ENCODE measurements around the gene ZAR1L. TPM values are rescaled to one million over a fixed set of nuclear protein-coding genes. Genes with fewer than 3 reads are reported as not detected.

The ZAR1L gene
- total RNA-seq, 1 donor from 2014 or later, result not detected

GRCh38 chr13:32254916-32255723, 60.0 kb downstream of the ZAR1L start:
- no peak for DNase-seq

DNA sequence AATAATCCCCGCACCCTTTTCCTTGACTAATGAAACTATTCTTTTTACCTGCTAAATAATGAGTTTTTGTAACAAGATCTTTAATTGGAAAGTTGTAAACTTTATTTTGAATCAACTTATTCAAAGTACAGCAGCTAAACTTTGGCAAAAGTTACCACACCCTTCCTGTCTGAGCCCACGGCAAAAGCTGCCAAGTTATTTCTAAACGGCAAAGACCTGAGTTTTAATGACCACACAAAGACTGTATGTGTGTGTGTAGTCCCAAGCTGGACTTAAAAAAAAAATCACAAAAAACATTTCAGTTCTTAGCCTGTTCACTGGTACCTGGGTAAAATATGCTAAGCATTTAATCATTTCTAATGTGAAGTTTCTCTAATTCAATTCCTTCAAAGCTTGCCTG, 60.7 kb downstream of the ZAR1L start:
- DNase-seq, result no peak

DNA sequence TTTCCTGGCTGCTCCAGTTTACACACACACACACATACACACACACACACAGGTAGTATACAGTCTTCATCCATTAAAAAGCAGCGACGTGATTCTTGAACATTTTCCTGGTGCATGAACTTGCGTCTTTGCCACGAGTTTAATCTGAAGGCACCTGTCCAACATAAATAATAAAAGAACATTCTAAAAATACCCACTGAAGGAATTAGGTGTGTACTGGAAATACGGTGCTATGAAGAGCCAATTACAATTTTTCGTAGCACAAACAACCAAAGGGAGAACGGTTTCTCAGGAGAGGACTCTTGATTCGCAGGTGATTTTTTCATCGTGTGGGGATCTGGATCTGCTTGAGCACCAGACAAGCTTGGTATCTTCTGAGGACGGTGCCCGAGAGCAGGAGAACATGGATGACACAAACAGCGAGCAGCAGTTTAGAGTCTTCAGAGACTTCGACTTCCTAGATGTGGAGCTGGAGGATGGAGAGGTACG, 61.2 kb downstream of the ZAR1L start:
- no peak for DNase-seq

Other genes with a start within 250 kb of the ZAR1L start
- gene BRCA2, start 145 bp upstream of the ZAR1L start, total RNA-seq, result 5.6 TPM
- gene N4BP2L1, start 112.8 kb upstream of the ZAR1L start, total RNA-seq, result 11.8 TPM
- 142 TPM for gene N4BP2L2, start 223.4 kb upstream of the ZAR1L start, total RNA-seq